Colon (tissue), 2 donors: Measurements from ENCODE around the gene EGFR.
"Not testable (repeated sequence)": the region's sequence is repeated elsewhere in the genome, so short reads cannot be mapped to it uniquely, and the experiment has no call there.

ENCODE experiments used
- FAIRE-seq: peaks from 2 replicates; lab custom pipeline; 2012; peaks lifted over from hg19 to GRCh38; lab: Jason Lieb, UNC
- donor health status: control.
- donor health status: control.

EGFR gene

DNA sequence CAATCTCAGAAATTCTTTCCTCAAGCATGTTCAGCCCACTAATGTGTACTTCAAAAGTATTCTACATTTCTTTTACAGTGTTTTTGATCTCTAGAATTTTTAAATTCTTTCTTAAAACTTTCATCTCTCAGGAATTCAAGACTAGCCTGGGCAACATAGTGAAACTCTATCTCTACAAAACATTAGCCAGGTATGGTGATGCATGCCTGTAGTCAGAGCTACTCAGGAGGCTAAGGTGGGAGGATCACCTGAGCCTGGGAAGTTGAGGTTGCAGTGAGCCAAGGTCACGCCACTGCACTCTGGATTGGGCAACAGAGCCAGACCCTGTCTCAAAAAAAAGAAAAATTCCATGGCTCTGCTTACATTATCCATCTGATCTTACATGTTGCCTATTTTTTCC, 5.0 kb upstream of the EGFR start:
- FAIRE-seq = no peak

DNA sequence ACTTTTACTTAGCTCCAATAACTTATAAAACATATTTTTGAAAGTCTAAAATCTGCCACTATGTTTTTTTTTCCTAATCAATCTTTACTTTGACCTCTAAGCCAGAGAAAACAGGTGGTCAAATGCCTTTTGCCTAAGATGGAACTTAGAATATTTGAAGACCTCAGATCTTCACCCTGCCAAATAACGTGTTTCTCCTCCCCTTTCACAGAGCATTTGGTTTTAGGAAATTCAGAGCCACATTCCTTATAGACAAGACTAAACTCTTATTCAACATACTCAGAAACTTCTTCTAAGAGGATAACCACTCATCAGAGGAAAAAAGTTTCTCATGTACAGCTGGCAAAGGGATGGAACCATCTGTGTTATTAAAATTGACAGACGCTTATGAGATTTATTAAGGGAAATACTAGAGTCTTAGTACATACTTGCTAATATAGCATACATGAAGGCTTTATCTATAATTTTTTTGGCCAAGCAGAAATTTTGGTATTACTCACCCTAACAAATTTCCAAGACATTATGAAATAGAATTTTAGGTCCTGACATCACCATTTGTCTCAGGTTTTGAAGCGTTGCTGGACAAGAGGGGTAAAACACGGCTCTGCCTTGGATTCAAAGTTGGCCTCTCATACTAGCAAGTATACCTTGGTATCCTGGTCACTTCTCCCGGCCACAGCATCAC, 2.6 kb upstream of the EGFR start:
- no peak for FAIRE-seq

DNA sequence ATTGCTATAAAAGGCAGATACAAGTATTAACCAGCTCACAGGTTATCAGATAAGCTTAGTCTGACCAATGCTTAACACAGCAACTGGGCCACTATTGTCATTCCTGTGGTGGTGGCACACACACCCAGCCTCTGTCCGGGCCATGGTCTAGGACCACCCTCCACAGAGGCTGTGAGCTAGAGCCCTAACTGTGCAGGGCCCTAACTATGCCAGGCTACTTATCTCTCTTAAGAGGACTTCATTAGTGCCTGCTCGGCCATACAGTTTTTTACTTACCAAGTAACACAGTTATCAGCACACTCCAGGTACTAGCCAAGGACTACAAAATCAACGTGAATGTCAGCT, 2.1 kb upstream of the EGFR start:
- no peak for FAIRE-seq

DNA sequence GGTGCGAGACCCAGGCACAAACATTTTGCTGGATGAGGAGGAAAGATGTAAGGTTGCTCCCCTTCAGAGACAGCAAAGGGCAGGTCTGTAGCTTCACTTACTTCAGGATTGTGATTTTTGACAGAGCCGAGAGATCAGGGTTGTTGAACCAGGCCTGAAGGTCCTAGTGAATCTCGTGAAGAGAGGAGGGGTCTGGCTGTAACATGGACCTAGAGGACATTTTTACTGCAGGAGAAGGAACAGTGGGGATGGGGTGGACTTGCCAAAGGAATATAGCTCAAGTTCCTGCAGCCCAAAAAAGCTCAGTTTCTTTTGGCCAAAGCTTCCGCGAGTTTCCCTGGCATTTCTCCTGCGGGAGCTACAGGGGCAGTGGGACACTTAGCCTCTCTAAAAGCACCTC, 976 bp upstream of the EGFR start:
- FAIRE-seq = no peak

DNA sequence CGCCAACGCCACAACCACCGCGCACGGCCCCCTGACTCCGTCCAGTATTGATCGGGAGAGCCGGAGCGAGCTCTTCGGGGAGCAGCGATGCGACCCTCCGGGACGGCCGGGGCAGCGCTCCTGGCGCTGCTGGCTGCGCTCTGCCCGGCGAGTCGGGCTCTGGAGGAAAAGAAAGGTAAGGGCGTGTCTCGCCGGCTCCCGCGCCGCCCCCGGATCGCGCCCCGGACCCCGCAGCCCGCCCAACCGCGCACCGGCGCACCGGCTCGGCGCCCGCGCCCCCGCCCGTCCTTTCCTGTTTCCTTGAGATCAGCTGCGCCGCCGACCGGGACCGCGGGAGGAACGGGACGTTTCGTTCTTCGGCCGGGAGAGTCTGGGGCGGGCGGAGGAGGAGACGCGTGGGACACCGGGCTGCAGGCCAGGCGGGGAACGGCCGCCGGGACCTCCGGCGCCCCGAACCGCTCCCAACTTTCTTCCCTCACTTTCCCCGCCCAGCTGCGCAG, 424 bp downstream of the EGFR start:
- no peak for FAIRE-seq

DNA sequence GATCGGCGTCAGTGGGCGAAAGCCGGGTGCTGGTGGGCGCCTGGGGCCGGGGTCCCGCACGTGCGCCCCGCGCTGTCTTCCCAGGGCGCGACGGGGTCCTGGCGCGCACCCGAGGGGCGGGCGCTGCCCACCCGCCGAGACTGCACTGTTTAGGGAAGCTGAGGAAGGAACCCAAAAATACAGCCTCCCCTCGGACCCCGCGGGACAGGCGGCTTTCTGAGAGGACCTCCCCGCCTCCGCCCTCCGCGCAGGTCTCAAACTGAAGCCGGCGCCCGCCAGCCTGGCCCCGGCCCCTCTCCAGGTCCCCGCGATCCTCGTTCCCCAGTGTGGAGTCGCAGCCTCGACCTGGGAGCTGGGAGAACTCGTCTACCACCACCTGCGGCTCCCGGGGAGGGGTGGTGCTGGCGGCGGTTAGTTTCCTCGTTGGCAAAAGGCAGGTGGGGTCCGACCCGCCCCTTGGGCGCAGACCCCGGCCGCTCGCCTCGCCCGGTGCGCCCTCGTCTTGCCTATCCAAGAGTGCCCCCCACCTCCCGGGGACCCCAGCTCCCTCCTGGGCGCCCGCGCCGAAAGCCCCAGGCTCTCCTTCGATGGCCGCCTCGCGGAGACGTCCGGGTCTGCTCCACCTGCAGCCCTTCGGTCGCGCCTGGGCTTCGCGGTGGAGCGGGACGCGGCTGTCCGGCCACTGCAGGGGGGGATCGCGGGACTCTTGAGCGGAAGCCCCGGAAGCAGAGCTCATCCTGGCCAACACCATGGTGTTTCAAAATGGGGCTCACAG, 1.1 kb downstream of the EGFR start:
- no peak for FAIRE-seq

DNA sequence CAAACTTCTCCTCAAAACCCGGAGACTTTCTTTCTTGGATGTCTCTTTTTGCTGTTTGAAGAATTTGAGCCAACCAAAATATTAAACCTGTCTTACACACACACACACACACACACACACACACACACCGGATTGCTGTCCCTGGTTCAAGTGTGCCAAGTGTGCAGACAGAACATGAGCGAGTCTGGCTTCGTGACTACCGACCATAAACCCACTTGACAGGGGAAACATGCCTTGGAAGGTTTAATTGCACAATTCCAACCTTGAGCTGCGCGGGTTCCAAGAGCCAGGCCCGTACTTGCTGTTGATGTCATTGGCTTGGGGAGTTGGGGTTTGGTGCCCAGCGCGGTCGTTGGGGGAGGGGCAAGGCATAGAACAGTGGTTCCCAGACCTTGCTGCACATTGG, 1.7 kb downstream of the EGFR start:
- FAIRE-seq = no peak

DNA sequence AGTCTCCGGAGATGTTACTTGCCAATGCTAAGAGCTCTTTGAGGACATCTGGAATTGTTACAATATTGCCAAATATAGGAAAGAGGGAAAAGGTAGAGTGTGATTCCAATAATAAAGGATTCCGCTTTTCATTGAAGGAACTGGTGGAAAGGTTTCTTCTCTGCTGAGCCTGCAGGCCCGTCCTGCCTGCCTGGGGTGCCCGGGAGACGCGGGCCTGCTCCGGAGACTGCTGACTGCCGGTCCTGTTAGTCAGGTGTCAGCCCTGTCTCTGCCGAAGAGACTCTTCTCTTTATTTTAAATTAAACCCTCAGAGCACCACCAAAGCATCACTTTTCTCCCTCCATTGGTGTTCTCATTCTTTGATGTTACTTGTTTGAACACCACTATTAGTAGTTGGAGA, 2.2 kb downstream of the EGFR start:
- FAIRE-seq = no peak

DNA sequence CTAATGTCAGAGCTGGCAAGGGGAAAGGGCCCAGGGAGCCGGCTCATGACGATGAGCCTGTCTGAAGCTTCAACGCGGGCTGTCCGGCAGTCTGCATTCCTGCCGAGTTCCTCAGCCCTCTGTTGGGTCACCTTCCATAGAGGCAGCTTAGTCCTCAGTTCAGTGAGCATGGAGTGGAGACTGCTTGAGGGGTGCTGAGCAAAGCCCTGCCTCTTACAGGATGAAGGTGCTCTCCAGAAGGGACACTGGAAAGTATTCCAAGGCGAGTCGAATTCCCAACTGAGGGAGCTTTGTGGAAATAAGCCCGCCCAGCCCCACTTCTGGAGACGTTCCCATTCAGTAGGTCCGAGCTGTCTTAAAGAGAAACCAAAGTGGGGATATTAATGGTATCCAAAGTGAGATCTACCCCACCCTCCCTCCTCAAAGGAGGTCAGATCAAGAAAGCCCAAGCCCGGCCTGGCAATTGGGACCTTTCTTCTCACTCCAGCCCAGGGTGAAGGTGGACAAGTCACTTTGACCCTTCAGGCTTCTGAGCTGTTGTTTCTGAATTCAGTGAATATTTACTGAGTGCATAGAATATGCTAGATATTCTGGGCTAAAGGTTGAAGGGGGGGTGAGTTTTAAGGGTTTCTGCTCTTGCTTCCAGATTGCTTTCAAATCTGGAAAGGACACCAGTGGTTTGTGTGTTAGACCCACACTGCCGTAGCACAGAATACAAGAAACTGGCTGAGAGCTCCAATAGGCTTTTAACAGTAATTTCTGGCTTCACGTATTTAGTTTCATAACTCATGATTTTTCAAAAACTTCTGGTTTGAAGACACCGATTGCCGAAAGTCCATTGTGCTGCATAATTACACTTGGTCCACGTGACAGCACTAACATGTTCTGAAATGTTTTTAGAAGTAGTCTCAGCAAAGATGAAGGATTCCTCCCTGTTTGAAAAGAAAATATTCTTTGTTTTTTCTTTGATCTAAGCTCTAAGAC, 3.5 kb downstream of the EGFR start:
- no peak for FAIRE-seq

DNA sequence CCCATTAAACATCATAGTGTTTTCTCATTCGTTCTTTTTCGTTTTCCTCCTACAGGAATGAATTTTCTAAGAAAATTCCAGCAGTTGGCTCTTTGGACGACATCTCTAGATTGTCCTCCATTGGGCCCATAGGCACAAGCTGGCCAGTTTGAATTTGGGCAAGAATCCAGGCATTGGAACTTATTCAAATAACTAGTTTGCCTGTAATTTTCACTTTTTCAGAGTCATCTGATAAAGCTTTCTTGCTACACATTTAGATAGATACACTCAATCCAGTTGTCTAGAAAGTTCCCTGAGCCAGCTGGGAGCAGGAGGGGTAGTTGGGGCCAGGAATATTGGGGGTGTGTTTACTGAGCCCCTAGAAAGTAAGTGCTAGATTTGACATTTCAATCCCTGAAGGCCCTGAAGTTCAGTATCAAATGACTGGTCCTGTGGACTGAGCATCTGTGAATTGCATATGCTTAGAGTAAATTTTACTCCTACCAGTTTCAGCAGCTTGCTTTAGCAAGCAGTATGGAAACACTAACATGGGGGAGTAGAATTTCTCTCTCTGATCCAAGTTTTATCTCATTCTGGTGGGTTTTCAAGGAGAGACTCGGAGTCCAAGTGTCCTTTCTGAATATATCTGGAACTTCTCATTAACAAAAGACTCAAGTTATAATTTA, 5.2 kb downstream of the EGFR start:
- FAIRE-seq = no peak

DNA sequence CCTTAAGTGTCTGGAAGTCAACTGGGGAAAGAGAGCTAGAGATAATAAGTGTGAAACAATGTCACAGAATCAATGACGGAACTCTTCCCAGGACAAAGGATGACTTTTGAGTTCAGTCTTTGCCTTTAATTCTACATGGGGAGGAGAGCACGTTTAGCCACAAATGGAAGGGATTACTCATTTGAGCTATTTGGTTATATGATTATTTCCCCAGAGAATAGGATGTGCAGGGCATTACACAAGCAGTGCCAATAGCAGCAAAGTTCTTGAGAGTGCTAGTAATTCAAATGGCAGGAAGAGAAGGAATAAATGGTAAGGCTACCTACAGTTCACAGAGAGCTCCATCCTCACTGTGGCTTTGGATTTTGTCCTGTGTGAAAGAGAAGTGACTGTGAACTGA, 6.0 kb downstream of the EGFR start:
- FAIRE-seq = no peak

DNA sequence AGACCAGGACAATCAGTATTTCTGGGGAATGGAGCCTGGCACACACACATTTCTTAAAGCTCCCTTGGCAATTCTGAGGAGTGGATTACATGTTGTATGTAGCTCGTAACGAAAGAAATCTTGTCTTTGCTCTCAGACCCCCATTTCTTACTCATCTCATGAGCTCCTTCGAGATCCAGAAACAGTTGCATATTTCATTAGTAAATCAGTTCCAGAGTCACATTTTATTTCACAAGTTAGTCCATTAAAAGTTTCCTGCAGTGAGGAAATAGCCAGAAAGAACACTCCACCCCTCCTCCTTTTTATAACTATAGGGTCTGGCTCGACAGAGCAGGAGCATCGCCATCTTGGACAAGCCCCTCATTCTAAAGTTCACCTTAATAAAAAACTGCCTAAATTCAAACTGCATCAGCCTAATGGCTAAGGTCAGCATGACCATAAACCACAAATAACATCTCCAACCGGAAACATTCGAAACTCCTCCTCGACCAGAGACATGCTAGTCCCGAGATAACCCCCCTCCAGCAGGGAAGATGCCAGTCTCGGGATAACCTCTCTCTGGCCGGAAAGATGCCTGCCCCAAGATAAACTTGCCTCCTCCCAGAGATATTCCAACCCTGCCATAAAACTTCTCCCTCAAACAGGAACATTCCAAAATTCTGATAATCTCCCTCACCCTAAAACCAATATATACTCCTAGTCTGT, 7.4 kb downstream of the EGFR start:
- FAIRE-seq = no peak

DNA sequence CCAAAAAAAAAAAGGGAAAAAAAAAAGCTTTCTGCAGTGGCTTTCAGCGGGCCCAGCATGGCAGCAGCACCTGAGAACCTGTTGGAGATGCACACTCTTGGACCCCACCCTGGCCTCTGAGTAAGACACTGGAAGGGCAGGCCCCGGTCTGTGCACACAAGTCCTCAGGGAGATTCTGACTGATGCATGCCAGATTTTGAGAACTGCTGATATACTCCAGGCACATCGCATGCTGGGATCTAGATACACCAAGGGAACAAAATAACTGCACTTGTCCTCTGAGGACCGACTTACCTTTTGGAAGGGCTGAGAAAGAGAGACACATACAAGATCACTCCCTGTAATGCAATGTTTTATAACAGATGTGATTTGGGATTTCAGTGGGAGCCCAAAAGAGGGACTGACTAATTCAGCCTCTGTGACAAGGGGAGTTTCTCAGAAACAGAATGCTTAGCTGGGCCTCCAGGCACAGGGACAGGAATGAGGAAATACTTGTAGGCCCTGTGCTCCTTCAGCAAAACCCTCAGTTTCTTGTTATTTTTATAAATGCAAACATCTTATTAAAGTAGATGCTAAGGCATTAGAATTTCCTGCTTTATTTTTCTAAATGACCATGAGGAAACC, 8.2 kb downstream of the EGFR start:
- no peak for FAIRE-seq

DNA sequence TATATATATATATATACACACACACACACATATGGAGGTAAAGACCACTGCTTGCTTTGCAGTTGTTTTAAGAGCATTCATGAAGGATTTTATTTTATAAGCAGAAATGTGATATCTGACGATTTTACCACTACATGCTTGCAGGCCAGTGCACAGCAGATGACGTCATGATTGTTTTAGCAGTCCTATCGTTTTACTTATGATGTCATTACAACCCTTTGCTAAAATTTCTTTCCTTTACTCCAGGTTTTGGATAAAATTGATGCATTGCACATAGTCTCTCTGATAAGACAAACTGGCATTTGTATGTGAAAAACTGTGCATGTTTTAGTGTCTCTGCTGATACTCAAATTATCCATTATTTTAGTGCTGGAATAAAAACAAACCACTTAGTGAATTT, 9.2 kb downstream of the EGFR start:
- FAIRE-seq = no peak

DNA sequence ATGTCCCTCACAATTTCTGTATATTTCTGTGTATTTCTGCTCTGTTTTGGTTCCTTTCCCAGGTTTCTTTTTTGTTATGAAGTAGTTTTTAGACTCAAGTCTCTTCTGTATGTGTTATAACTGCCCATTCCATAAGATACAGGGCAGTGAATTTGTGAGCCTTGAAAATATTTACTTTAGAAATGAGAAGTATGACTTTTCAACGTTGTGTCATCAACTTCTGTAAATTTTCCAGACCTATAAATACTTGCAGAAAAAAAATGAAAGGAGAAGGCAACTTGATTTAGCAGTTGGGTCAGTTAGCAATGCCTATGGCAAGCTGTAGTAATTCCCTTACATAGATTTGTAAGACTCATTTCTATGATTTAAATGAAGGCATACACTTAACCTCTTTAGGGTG, 11.5 kb downstream of the EGFR start:
- no peak for FAIRE-seq

DNA sequence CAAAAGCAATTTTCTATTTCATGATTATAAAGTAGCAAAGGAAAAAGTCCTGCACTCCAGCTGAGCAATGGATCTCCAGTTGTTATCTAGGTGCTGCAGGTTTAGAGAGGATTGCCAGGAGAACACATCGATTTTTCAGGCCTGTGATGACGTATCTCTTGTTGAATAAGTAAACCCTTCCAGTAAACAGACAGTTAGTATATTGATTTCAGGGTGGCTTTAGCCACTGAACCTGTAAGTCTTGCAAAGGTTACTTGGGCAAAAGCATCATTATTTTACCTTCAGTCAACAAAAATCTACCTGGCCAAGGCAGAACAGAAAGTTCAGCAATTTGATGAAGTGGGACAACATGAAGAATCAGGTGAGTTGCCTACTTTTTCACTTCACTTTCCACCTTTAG, 12.3 kb downstream of the EGFR start:
- FAIRE-seq = no peak

DNA sequence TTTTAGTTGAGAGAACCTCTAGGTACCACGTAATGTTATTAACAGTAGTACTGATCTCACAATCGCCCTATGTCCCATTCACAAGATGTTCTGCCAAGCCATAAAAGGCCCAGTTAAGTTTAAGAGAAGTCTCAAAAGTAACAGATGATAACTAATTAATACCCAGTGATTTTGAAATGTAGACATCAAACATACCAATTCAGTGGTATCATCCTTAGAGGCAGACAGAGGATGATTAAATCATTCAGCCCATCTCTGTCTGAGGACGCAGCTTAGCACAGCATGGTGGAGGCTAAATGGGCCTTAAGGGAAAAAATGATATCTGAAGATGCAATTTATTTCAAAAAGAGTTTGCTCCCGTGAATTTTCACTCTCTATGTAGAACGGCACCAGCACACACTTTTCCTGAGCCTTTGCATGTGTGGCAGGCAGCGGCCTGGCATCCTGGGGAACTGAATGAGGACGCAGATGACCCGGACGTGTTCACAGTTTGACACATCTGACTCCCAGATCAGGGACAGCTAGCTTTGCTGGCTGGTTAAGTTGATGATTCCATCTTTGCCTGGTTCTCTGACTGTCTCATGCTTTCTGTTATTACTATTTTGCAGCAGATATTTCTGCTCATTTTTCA, 13.4 kb downstream of the EGFR start:
- no peak for FAIRE-seq

DNA sequence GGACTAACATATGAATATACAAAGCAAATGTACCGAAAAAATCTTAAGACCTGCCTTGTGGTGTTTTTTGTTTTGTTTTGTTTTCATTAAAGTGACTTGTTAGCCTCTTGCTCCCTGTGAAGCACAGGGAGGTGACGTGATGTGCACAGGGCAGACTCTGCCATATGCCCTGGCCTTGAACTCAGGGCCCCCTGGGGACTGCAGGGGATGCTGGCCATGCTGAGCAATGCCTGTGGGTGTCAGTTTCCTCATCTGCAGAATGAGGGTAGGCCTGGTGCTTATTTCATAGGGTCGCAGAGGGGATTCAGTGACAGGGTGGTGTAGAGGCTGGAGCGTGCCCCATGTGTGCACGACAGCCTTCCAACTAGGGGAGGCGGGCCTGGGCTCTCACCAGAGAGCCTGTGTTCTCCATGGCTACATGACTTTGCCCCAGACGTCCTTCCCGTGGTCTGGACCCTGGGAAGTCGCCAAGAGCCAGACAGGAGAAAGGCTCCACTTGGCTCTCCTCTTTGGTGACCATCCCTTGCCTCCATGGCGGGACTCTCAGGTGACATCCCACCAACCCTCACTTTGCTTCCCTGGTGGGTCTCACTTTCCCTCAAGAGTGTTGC, 14.5 kb downstream of the EGFR start:
- FAIRE-seq = no peak

DNA sequence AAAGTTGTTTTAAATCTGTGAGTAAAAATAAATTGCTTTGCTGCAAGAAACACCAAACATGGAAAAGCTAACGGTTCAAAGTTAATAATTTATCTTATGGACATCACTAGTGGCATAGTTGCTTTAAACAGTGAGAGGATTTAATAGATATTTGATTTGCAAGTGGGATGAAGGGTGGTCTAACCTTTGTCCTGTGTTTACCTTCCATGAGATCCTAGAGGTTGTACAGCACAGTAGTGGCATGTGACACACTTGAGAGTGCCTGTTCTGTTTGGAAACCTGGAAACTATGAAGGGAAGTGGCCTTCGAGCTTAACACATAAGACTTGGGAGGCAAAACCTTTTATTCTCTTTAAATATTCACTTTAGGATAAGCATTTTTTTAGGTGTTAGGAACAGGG, 16.0 kb downstream of the EGFR start:
- FAIRE-seq = no peak

DNA sequence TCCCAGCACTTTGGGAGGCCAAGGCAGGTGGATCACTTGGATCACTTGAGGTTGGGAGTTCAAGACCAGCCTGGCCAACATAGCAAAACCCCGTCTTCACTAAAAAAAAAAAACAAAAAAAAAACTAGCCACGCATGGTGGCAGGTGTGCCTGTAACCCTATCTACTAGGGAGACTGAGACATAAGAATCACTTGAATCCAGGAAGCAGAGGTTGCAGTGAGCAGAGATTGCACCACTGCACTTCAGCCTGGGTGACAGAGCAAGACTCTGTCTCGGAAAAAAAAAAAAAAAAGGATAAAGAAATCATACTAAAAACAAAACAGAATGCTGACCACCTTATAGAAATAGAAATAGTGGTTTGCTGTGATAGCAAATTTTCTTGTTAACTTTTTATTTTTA, 16.6 kb downstream of the EGFR start:
- not testable (repeated sequence) for FAIRE-seq
